OCI-LY7 (cell line): ENCODE measurements around the gene COL17A1. TPM values are rescaled to one million over a fixed set of nuclear protein-coding genes. Genes with fewer than 3 reads are reported as not detected.

Source experiments
- BruUV-seq: library from RNA; stranded (reverse); fragments of 400-500 nt; replicated peaks from 2 replicates; lab custom pipeline; 2021; lab: Mats Ljungman, UMichigan
- CTCF ChIA-PET: fragments of 300-600 bp; sonication (Branson Sonifier 250); formaldehyde crosslinking; loops from one replicate; lab custom pipeline; 2022; ENCODE audit warnings: antibody characterized with exemption; ENCODE audit not compliant: unreplicated experiment; lab: Charles Lee
- POLR2A ChIA-PET: fragments of 300-600 bp; sonication (Branson Sonifier 250); formaldehyde crosslinking; loops from one replicate; lab custom pipeline; 2022; ENCODE audit warnings: antibody characterized with exemption; lab: Charles Lee
- DNase-seq: peaks from one replicate; pipeline ENCODE4 v3.0.0-alpha.2; 2015; ENCODE audit warnings: low spot score
- H2AFZ ChIP-seq: fragments of 200-600 bp; sonication (generic), shearing (Covaris generic); 2 replicates; pipeline ENCODE4 v1.6.1; 2014; ENCODE audit warnings: mild to moderate bottlenecking, antibody characterized with exemption, low read length, moderate library complexity
- H3K27ac ChIP-seq: fragments of 200-600 bp; sonication (generic); 2 replicates; pipeline ENCODE4 v1.5.1; 2014; ENCODE audit warnings: mixed run types, low read depth, mild to moderate bottlenecking, moderate library complexity, low read length, inconsistent platforms; ENCODE audit not compliant: poor library complexity, severe bottlenecking
- H3K36me3 ChIP-seq: fragments of 200-600 bp; sonication (generic); 2 replicates; pipeline ENCODE4 v1.6.1; 2014; ENCODE audit warnings: mild to moderate bottlenecking, antibody characterized with exemption, low read length, moderate library complexity, mixed read lengths; ENCODE audit not compliant: insufficient read depth
- H3K4me1 ChIP-seq: fragments of 200-600 bp; sonication (generic); 2 replicates; pipeline ENCODE4 v1.5.1; 2014; ENCODE audit warnings: mild to moderate bottlenecking, low read length; ENCODE audit not compliant: insufficient read depth, poor library complexity, severe bottlenecking
- H3K4me2 ChIP-seq: fragments of 200-600 bp; sonication (generic); 2 replicates; pipeline ENCODE4 v1.6.1; 2014; ENCODE audit warnings: mild to moderate bottlenecking, low read length
- H3K4me3 ChIP-seq: fragments of 200-600 bp; sonication (generic); 2 replicates; pipeline ENCODE4 v1.5.1; 2014; ENCODE audit warnings: mild to moderate bottlenecking, low read depth, low read length; ENCODE audit not compliant: poor library complexity, severe bottlenecking
- H3K79me2 ChIP-seq: fragments of 200-600 bp; sonication (generic); 2 replicates; pipeline ENCODE4 v1.6.1; 2016; ENCODE audit warnings: low read depth, mild to moderate bottlenecking, low read length, moderate library complexity, mixed read lengths; ENCODE audit not compliant: insufficient read depth
- H3K9me2 ChIP-seq: fragments of 200-600 bp; sonication (generic); 2 replicates; pipeline ENCODE4 v1.6.1; 2016; ENCODE audit warnings: mild to moderate bottlenecking, low read length, mixed read lengths; ENCODE audit not compliant: insufficient read depth
- H3K9me3 ChIP-seq: fragments of 200-600 bp; sonication (generic); 2 replicates; pipeline ENCODE4 v1.6.1; 2014; ENCODE audit warnings: mild to moderate bottlenecking, mixed run types, low read length, mixed read lengths
- H4K20me1 ChIP-seq: fragments of 200-600 bp; sonication (generic); 2 replicates; pipeline ENCODE4 v1.6.1; 2014; ENCODE audit warnings: mild to moderate bottlenecking, antibody characterized with exemption, low read length, moderate library complexity, mixed read lengths; ENCODE audit not compliant: insufficient read depth
- CTCF ChIP-seq: fragments of 200-600 bp; sonication (generic); conservative IDR thresholded peaks from 2 replicates; pipeline ENCODE4 v1.5.1; 2014; ENCODE audit warnings: mild to moderate bottlenecking, antibody characterized with exemption, low read length, moderate library complexity, mixed read lengths
- EZH2phosphoT487 ChIP-seq: fragments of 200-600 bp; sonication (generic); IDR thresholded peaks from 2 replicates; pipeline ENCODE4 v1.6.1; 2018; ENCODE audit warnings: low read depth, borderline replicate concordance, mild to moderate bottlenecking, mixed run types, antibody characterized with exemption, low read length, moderate library complexity, mixed read lengths
- intact Hi-C: fragments of 100-400 bp; cut with micrococcal nuclease; formaldehyde crosslinking; loops from one replicate; pipeline ENCODE4 v1.10.0; 2022; ENCODE audit not compliant: unreplicated experiment
- total RNA-seq, 2 experiments: library from RNA; depleted of rRNA in 1 of 2; stranded (reverse); fragments of >200 nt in 1 of 2; shearing (Covaris generic) in 1 of 2; gene quantifications; 2 replicates each; pipeline ENCODE4 v1.2.3, GENCODE V29; 2014 to 2022

The COL17A1 gene
- total RNA-seq, 2 experiments from 2014 or later: 0.17 TPM; not detected in 1

- Histone ChIP-seq H3K4me3 (no peak overlapping the region), H3K79me2 (no peaks in the 10 kb centered on the region), H4K20me1 (no peaks in the 10 kb centered on the region), H2AFZ (no peak overlapping the region), H3K36me3 (peaks cover 3% of the 10 kb centered on the region; the same call in 1 of the 2 replicates), H3K9me3 (no peaks in the 10 kb centered on the region), H3K9me2 (no peaks in the 10 kb centered on the region), H3K4me2 (no peak overlapping the region), H3K4me1 (no peaks in the 10 kb centered on the region), H3K27ac (no peak overlapping the region)
- ChIA-PET CTCF (no interaction called here), POLR2A (interaction anchor here (0.5 to 1.1 kb wide), 2 partner anchors 10 to 598 kb away, joined by 3 read pairs; no protein-coding TSS in a partner anchor)
- TF ChIP-seq CTCF (no peak), EZH2phosphoT487 (no peak)
- no peak for DNase-seq
- BruUV-seq: no TSS peak
- intact Hi-C loops: no loop called here
Observed at GRCh38 chr10:104031631-104032030, 54.0 kb downstream of the COL17A1 start.

GRCh38 chr10:104029521-104029860 is 56.2 kb downstream of the COL17A1 start:
- intact Hi-C loops: no loop called here
- peaks cover 17% of the 10 kb centered on the region for H3K36me3 ChIP-seq
- H3K9me3 ChIP-seq: no peaks in the 10 kb centered on the region
- H2AFZ ChIP-seq: no peak overlapping the region
- no peaks in the 10 kb centered on the region for H3K9me2 ChIP-seq
- no peaks in the 10 kb centered on the region for H3K4me1 ChIP-seq
- TF ChIP-seq CTCF: no peak
- TF ChIP-seq EZH2phosphoT487: no peak
- no peak overlapping the region for H3K4me3 ChIP-seq
- no peak overlapping the region for H3K27ac ChIP-seq
- H4K20me1 ChIP-seq: no peaks in the 10 kb centered on the region
- no peaks in the 10 kb centered on the region for H3K79me2 ChIP-seq
- ChIA-PET POLR2A (interaction anchor here (0.9 kb wide), 1 partner anchor 19 kb away, joined by 3 read pairs; no protein-coding TSS in a partner anchor), CTCF (no interaction called here)
- DNase-seq: no peak
- H3K4me2 ChIP-seq: no peak overlapping the region
- BruUV-seq: no TSS peak

GRCh38 chr10:104028823-104029520 is 56.7 kb downstream of the COL17A1 start:
- no peaks in the 10 kb centered on the region for H3K9me2 ChIP-seq
- H3K4me3 ChIP-seq: no peak overlapping the region
- H3K4me2 ChIP-seq: no peak overlapping the region
- H3K4me1 ChIP-seq: no peaks in the 10 kb centered on the region
- ChIA-PET POLR2A (interaction anchor here (0.9 to 1.3 kb wide), 2 partner anchors 11 to 18 kb away, joined by 3 read pairs; no protein-coding TSS in a partner anchor), CTCF (no interaction called here)
- H3K79me2 ChIP-seq: no peaks in the 10 kb centered on the region
- no peaks in the 10 kb centered on the region for H3K9me3 ChIP-seq
- TF ChIP-seq EZH2phosphoT487 (no peak), CTCF (no peak)
- BruUV-seq: no TSS peak
- no peak for DNase-seq
- no peaks in the 10 kb centered on the region for H4K20me1 ChIP-seq
- no peak overlapping the region for H3K27ac ChIP-seq
- intact Hi-C loops: no loop called here
- peaks cover 21% of the 10 kb centered on the region for H3K36me3 ChIP-seq
- H2AFZ ChIP-seq: no peak overlapping the region
